GM19395 (cell line): ENCODE data around the gene UCN.

Experiments
- ATAC-seq: cut with Tn5 transposase; IDR thresholded peaks from one replicate; pipeline ENCODE4 v1.9.1; 2021; ENCODE audit warnings: mild to moderate bottlenecking, moderate library complexity; ENCODE audit not compliant: unreplicated experiment

The UCN gene

DNA sequence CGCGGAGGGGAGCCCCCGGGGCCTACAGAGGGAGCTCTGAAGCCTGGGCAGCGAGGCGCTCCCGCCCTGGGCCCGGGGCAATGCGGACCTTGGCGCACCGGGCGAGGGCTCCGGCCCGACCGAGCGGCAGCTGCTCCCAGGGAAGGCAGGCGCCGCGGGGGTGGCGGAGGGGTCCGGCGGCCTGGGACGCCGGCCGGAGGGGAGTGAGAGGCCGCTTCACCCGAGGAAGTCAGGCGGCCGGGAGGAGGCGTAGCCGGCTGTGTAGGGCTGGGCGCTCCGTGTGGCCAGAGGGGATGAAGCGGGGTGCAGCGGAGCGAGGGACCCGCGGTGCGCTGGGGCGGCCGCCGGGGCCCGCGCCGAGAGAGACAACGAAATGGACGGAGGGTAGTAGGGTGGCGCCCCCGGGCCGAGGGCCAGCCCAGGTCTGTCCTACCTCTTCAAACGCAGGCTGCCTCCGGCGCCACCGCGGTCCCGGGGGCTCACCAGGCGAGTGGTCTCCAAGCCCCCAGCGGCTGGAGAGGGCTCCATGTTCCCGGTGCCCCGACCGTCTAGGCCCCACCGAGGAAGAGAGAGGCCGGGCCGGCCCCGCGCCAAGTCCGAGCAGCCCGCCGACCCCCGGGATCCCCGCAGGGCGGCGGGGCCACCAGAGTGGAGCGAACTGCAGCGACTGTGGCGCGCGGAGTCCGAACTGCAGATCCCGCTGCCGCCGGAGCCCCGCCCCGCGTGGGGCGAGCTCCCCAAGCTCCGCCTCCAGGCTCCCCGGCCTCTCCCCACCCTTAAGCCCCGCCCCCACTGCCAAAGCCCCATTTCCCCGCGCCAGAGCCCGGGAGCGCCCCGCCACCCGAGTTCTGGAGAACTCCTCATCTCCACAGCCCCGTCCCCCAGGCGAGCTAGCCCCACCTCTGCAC is 45.6 kb downstream of the UCN start, which contains the start of gene SLC30A3:
Gene SLC30A3, minus strand, starts transcription at position 669 of the 908 bp plus-strand sequence. Its CDS starts 141 bp downstream, at position 528.
- no peak for ATAC-seq

- no peak for ATAC-seq
Observed at GRCh38 chr2:27261926-27262298, 46.3 kb downstream of the UCN start.

DNA sequence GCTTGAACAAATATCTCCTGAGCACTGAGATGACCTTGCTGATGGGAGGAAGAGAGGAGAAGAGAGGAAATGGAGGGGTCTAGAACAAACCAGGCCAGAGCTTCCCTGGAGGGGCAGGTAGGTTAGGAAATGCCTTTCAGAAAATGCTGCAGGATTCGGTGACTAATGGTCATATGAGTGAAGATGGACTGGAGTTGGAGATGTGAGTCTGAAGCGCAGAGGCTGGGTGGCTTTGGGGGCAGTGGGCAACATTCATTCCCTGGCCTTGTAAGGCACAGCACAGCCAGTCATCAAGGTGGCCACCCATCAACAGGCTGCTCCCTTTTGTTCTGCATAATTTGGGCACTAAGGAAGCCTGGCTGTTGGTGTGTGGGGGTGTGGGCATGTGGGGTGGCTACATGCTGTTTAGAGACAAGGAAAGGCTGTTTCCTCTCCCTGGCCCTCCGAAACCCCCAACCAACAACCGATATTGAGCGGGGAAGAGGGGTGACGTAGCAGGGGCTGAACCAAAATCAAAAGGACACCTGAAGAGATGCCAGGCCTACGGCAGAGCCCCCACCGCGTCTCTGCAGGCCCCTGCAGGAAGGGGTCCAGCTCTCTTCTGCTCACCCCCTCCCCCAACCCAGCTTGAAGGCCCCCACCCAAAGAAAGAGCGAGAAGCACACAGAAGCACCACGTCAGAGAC is 46.9 kb downstream of the UCN start:
- no peak for ATAC-seq

GRCh38 chr2:27258051-27258450 is 50.2 kb downstream of the UCN start:
- ATAC-seq: no peak
